AG10803 (cell line): ENCODE results near the gene HMGN2.

Experiments used
- DNase-seq: peaks from one replicate; pipeline ENCODE4 v3.0.0; 2010; ENCODE audit warnings: low read depth
- H3K4me3 ChIP-seq: 2 replicates; pipeline ENCODE4 v1.5.1; 2011; ENCODE audit warnings: mild to moderate bottlenecking, low read length, control low read depth
- TF ChIP-seq, protein P1 (sequence below): conservative IDR thresholded peaks from 2 replicates; pipeline ENCODE4 v1.5.1; 2011; ENCODE audit warnings: mild to moderate bottlenecking, low read length, control low read depth, inconsistent platforms

The HMGN2 gene

DNA sequence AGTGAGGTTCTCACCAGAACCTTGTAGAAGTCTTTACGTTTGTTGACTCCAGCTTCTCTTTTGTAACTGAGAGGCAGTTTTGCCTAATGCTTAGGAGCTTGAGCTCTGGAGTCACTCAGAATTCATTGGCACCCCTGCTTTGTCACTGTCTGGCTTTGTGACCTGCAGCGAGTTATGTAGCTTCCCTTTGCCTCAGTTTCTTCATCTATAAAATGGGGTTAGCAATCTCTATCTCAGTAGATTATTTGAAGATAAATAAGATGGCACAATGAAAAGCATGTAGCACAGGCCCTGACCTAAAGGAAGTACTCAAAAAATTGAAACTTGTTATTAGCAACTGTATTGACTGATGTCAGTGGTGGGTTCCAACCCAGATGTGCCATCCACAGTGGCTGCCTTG is 32.0 kb upstream of the HMGN2 start:
- DNase-seq: no peak

DNA sequence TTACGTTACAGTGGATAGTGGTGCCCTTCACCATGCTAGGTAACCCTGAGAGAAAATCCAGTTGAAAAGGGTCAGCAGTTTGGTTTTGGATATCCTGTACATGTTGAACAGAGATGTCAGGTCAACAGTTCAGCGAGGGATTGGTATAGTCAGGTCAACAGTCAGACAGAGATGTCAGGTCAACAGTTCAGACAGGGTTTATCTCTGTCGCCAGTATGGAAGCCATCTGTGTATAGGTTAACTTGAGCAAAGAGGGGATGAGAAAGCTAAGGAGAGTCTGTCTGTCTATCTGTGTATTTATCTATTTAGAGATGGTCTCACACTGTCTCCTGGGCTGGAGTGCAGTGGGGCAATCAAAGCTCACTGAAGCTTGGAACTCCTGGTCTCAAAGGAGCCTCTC is 22.4 kb upstream of the HMGN2 start:
- no peak overlapping the region for H3K4me3 ChIP-seq
- TF ChIP-seq, protein P1, sequence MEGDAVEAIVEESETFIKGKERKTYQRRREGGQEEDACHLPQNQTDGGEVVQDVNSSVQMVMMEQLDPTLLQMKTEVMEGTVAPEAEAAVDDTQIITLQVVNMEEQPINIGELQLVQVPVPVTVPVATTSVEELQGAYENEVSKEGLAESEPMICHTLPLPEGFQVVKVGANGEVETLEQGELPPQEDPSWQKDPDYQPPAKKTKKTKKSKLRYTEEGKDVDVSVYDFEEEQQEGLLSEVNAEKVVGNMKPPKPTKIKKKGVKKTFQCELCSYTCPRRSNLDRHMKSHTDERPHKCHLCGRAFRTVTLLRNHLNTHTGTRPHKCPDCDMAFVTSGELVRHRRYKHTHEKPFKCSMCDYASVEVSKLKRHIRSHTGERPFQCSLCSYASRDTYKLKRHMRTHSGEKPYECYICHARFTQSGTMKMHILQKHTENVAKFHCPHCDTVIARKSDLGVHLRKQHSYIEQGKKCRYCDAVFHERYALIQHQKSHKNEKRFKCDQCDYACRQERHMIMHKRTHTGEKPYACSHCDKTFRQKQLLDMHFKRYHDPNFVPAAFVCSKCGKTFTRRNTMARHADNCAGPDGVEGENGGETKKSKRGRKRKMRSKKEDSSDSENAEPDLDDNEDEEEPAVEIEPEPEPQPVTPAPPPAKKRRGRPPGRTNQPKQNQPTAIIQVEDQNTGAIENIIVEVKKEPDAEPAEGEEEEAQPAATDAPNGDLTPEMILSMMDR: no peak
- DNase-seq: no peak

More for the DNA sequence above, 32.0 kb upstream of the HMGN2 start:
- no peak overlapping the region for H3K4me3 ChIP-seq
- TF ChIP-seq, protein P1: no peak

DNA sequence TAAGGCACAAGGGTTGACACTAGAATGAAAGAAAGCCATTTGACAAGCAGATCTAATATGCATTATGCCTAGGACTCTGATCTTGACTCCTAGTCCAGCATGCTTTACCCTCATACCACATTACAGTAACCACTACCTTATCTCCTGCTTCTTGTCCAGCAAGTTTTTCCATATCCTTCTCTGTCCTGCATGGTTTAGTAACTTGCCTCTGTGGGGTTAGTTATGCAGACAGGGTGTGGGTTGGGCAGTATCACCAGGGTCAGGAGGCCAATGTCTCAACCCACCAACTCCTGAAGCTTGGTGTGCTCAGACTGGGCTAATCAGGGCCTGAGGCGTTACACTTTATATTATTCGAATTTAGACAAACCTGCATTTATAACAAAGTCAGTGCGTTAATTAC is 21.3 kb upstream of the HMGN2 start:
- TF ChIP-seq, protein P1: no peak
- DNase-seq: no peak
- H3K4me3 ChIP-seq: no peak overlapping the region

DNA sequence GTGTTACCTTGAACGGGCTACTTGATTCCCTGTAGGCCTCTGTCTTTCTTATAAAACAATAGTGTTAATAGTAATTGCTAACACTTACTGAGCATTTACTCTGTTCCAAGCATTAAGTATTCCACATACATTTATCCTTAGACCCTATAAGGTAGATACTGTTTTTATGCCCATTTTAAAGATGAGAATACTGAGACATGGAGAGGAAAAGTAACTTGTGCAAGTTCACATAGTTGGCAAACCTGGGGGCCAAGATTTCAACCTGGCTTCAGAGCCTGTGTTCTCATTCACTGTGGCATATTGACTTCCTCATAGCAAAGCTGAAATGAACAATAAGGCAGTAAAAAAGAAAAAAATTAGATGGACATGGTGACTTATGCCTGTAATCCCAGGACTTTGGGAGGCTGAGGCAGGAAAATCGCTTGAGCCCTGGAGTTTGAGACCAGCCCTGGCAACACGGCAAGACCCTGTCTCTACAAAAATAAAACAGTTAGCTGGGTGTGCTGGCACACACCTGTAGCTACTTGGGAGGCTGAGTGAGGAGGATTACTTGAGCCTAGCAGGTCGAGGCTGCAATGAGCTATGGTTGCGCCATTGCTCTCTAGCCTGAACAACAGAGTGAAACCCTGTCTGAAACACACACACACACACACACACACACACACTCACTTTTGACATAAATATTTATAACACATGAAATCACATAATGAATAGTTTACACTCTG is 19.6 kb upstream of the HMGN2 start:
- no peak for DNase-seq
- TF ChIP-seq, protein P1: no peak
- H3K4me3 ChIP-seq: no peak overlapping the region

DNA sequence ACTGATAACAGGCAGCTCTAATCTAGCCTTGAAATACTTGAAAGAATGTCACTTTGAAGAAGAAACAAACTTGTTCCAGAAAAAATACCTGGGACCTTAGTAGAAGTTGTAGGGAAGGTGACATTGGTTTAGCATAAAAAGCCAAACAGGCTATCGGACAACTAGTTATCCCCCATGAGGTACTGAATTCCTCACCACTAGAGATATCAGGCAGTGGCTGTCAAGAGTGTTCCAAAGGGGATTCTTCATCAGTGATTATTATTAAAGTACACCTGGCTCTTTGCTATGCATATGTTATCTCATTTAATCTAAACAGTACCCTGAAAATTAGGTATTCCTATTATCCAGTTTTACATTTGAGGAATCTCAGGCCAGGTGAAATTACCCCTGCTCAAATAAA is 13.1 kb upstream of the HMGN2 start:
- DNase-seq: no peak
- no peak overlapping the region for H3K4me3 ChIP-seq
- TF ChIP-seq, protein P1: no peak

DNA sequence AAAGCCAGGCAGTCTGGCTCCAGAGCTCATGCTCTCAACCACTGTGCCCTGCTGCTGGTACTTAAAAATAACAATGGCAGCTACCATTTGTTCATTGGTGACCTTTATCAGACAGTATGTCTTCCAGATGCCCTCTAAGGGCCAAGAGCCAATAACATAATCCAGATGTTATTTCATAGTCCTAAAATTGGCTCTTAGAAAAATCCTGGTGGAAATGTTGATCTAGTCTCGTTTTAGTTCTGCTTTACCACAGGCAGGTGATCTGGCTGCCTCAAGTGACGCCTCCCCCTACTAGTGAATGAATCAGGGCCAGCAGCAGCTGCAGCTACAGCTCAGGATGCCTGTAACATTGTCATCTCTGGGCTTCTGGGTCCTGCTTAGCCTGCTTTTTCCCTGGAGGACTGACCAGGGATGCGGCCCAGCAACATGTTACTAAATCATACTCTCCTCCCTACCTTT is 12.6 kb upstream of the HMGN2 start:
- TF ChIP-seq, protein P1: no peak
- no peak for DNase-seq
- no peak overlapping the region for H3K4me3 ChIP-seq

DNA sequence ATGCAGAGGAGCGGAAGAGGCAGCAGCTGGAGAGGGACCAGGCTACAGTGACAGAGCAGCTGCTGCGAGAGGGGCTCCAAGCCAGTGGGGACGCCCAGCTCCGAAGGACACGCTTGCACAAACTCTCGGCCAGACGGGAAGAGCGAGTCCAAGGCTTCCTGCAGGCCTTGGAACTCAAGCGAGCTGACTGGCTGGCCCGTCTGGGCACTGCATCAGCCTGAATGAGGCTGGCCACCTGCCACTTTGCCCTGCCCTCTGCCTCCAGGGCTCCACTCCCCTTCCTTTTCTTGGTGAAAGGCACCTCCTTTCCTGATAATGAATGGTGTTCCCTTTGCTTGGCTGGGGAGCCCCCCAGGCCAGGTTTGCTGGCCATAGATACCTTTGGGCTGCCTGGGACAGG is 3.3 kb upstream of the HMGN2 start:
- H3K4me3 ChIP-seq: no peak overlapping the region
- no peak for DNase-seq
- TF ChIP-seq, protein P1: no peak
